A673 (cell line): ENCODE data around the gene TJP2. TPM values are rescaled to one million over a fixed set of nuclear protein-coding genes. Genes with fewer than 3 reads are reported as not detected.

Experiments used
- BruUV-seq: library from RNA; stranded (reverse); fragments of 400-500 nt; replicated peaks from 2 replicates; lab custom pipeline; 2021; lab: Mats Ljungman, UMichigan
- CTCF ChIA-PET: fragments of 300-600 bp; sonication (Branson Sonifier 250); formaldehyde crosslinking; loops from one replicate; lab custom pipeline; 2022; ENCODE audit warnings: antibody characterized with exemption; lab: Charles Lee
- POLR2A ChIA-PET: fragments of 300-600 bp; sonication (Branson Sonifier 250); formaldehyde crosslinking; loops from one replicate; lab custom pipeline; 2022; ENCODE audit warnings: antibody characterized with exemption; ENCODE audit not compliant: low non-redundant PET; lab: Charles Lee
- DNase-seq: peaks from one replicate; pipeline ENCODE4 v3.0.0-alpha.2; 2015; ENCODE audit warnings: low spot score
- H3K27ac ChIP-seq: fragments of 200-600 bp; sonication (generic); 2 replicates; pipeline ENCODE4 v1.5.1; 2016; ENCODE audit warnings: mixed run types, low read depth, mild to moderate bottlenecking, mixed read lengths, antibody characterized with exemption, low read length; ENCODE audit not compliant: poor library complexity, severe bottlenecking
- H3K27me3 ChIP-seq: fragments of 200-600 bp; sonication (generic); replicated peaks from 2 replicates; pipeline ENCODE4 v1.6.1; 2017; ENCODE audit warnings: mixed run types, low read depth, mild to moderate bottlenecking, mixed read lengths, antibody characterized with exemption, low read length; ENCODE audit not compliant: insufficient read depth, poor library complexity
- H3K36me3 ChIP-seq: fragments of 200-600 bp; sonication (generic); 2 replicates; pipeline ENCODE4 v1.6.1; 2016; ENCODE audit warnings: mixed run types, mild to moderate bottlenecking, mixed read lengths, antibody characterized with exemption, low read length; ENCODE audit not compliant: insufficient read depth, poor library complexity, severe bottlenecking
- H3K4me1 ChIP-seq: fragments of 200-600 bp; sonication (generic); 2 replicates; pipeline ENCODE4 v1.6.1; 2017; ENCODE audit warnings: mixed run types, mild to moderate bottlenecking, mixed read lengths, antibody characterized with exemption, low read length; ENCODE audit not compliant: insufficient read depth, poor library complexity, severe bottlenecking
- H3K4me3 ChIP-seq: fragments of 200-600 bp; sonication (generic); 2 replicates; pipeline ENCODE4 v1.5.1; 2016; ENCODE audit warnings: low read depth, mixed run types, mild to moderate bottlenecking, mixed read lengths, low read length; ENCODE audit not compliant: poor library complexity, severe bottlenecking
- H3K9me3 ChIP-seq: fragments of 200-600 bp; sonication (generic); 2 replicates; pipeline ENCODE4 v1.6.1; 2016; ENCODE audit warnings: mixed run types, low read depth, mild to moderate bottlenecking, mixed read lengths, antibody characterized with exemption, low read length; ENCODE audit not compliant: poor library complexity, severe bottlenecking
- EZH2 ChIP-seq: fragments of 200-600 bp; sonication (generic); IDR thresholded peaks from 2 replicates; pipeline ENCODE4 v1.6.1; 2017; ENCODE audit warnings: borderline replicate concordance, low read depth, mild to moderate bottlenecking, mixed read lengths, antibody characterized with exemption, low read length; ENCODE audit not compliant: poor library complexity, severe bottlenecking
- intact Hi-C: fragments of 100-400 bp; cut with micrococcal nuclease; formaldehyde crosslinking; loops from one replicate; pipeline ENCODE4 v1.10.0; 2022; ENCODE audit not compliant: unreplicated experiment
- total RNA-seq: library from RNA; stranded (reverse); gene quantifications from 2 replicates; pipeline ENCODE4 v1.2.3, GENCODE V29; 2021
- TF ChIP-seq, protein P1 (sequence below): fragments of 300-800, 200-600 bp; sonication (generic); conservative IDR thresholded peaks from 2 replicates; pipeline ENCODE4 v1.5.1; 2017; ENCODE audit warnings: low read depth, mild to moderate bottlenecking, antibody characterized with exemption, low read length, moderate library complexity, mixed read lengths

The TJP2 gene
- total RNA-seq, 1 experiment from 2014 or later = 7.2 TPM

DNA sequence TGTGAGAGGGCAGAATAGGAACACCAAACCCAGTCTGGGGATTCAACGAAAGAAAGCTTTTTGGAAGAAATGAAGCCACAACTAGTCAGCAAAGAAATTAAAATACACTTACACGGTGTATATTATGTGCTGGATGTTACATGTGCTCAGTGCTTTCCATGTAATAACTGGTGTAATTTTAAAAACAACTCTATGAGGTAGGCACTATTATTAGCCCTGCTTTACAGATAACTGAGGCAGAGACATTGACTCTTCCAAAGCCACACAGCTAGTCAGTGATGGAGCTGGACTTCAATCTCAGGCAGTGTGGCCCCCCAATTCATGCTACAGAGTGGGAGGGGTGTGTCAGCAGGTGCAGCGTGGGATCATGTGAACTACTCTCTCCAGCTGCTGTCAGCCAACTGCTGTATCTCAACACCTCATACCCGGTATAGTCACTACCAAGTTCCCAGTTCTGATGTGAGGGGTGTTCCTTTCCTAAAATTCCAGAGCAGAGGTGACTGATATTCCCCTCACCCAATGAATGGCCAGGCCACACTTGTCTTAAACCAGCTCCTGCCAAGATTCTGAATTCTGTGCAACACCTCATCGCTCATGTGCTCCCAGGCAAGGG is 33.8 kb upstream of the TJP2 start:
- BruUV-seq = no TSS peak
- DNase-seq = no peak
- Histone ChIP-seq H3K27ac (no peak overlapping the region), H3K27me3 (no peaks in the 10 kb centered on the region), H3K4me1 (peaks cover 3% of the 10 kb centered on the region), H3K4me3 (no peak overlapping the region), H3K9me3 (no peaks in the 10 kb centered on the region), H3K36me3 (no peaks in the 10 kb centered on the region)
- no peak for TF ChIP-seq EZH2
- TF ChIP-seq, protein P1, sequence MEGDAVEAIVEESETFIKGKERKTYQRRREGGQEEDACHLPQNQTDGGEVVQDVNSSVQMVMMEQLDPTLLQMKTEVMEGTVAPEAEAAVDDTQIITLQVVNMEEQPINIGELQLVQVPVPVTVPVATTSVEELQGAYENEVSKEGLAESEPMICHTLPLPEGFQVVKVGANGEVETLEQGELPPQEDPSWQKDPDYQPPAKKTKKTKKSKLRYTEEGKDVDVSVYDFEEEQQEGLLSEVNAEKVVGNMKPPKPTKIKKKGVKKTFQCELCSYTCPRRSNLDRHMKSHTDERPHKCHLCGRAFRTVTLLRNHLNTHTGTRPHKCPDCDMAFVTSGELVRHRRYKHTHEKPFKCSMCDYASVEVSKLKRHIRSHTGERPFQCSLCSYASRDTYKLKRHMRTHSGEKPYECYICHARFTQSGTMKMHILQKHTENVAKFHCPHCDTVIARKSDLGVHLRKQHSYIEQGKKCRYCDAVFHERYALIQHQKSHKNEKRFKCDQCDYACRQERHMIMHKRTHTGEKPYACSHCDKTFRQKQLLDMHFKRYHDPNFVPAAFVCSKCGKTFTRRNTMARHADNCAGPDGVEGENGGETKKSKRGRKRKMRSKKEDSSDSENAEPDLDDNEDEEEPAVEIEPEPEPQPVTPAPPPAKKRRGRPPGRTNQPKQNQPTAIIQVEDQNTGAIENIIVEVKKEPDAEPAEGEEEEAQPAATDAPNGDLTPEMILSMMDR = no peak
- intact Hi-C loops = no loop called here
- ChIA-PET POLR2A (no interaction called here), CTCF (no interaction called here)

DNA sequence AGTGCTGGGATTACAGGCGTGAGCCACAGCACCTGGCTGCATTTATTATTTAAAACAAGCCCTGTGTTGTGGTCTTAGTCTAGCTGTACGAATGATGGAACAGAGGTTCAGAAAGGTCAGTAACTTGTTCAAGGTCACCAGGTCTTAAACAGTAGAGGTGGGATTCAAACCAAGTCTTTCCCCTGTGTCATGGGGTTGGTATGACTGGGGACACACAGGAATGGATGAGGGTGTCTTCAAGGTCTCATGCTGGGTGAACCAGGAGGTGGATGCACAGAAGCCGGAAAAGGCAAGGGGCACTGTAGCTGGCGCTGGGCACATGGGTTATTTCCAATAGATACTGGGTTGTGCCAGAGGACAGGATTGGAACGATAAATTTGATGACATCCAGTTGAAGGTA is 32.2 kb upstream of the TJP2 start:
- Histone ChIP-seq H3K36me3 (no peaks in the 10 kb centered on the region), H3K9me3 (no peaks in the 10 kb centered on the region), H3K27ac (no peak overlapping the region), H3K4me3 (no peak overlapping the region), H3K27me3 (no peaks in the 10 kb centered on the region), H3K4me1 (peaks cover 9% of the 10 kb centered on the region)
- BruUV-seq = no TSS peak
- no peak for DNase-seq
- ChIA-PET POLR2A (no interaction called here), CTCF (no interaction called here)
- TF ChIP-seq, protein P1 = no peak
- TF ChIP-seq EZH2 = no peak
- intact Hi-C loops = no loop called here

DNA sequence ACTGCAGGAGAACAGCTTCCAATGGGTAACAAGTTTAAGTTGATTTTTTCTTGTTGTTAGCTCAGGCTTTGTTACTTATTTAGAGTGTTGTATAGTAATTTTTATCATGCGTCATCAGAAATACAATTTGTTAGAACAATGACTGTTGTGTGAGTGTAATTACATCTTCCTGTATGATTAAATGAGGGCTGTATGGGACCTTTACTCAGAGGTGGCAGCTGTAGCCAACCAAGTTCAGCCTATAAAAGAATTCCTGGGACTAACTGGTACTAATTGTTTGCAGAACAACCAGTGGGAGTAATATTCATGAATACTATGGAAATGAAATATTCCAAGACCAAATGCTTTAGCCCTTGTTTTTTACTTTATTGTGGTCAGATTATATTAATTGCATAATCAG is 30.8 kb upstream of the TJP2 start:
- ChIA-PET CTCF (no interaction called here), POLR2A (no interaction called here)
- Histone ChIP-seq H3K27me3 (no peaks in the 10 kb centered on the region), H3K36me3 (no peaks in the 10 kb centered on the region), H3K4me3 (no peak overlapping the region), H3K27ac (no peak overlapping the region), H3K4me1 (peaks cover 9% of the 10 kb centered on the region), H3K9me3 (no peaks in the 10 kb centered on the region)
- TF ChIP-seq, protein P1 = no peak
- TF ChIP-seq EZH2 = no peak
- intact Hi-C loops = no loop called here
- no TSS peak for BruUV-seq
- DNase-seq = no peak
